GM12873 (cell line): ENCODE data around the gene APBB2.

Source experiments
- CTCF ChIP-seq: IDR thresholded peaks from 2 replicates; pipeline ENCODE4 v1.5.1; 2012; ENCODE audit warnings: low read depth, mild to moderate bottlenecking, moderate library complexity, low read length, control low read depth; ENCODE audit not compliant: insufficient read depth; ENCODE audit errors: missing control alignments

APBB2 gene

GRCh38 chr4:40870150-40870549 lies 344.2 kb downstream of the APBB2 start:
- TF ChIP-seq CTCF: no peak

- TF ChIP-seq CTCF: no peak
These were observed 348.6 kb downstream of the APBB2 start for GRCh38 chr4:40865696-40866095.

GRCh38 chr4:40864531-40864930 lies 349.8 kb downstream of the APBB2 start:
- TF ChIP-seq CTCF: no peak

- no peak for TF ChIP-seq CTCF
These were observed 355.4 kb downstream of the APBB2 start for GRCh38 chr4:40858962-40859361.

- TF ChIP-seq CTCF: no peak
These were observed 356.4 kb downstream of the APBB2 start for GRCh38 chr4:40857956-40858355.

GRCh38 chr4:40856840-40857362 lies 357.4 kb downstream of the APBB2 start:
- TF ChIP-seq CTCF: no peak

GRCh38 chr4:40856277-40856839 lies 358.0 kb downstream of the APBB2 start:
- TF ChIP-seq CTCF: no peak
